PC-3 (cell line): ENCODE results near the gene MACROH2A2. TPM values are rescaled to one million over a fixed set of nuclear protein-coding genes. Genes with fewer than 3 reads are reported as not detected.
A peak's percentile ranks its signal among the peaks of the same experiment; 100 is the strongest.

Experiments used
- ATAC-seq: fragments of 200-7000 bp; cut with Tn5 transposase; 2 replicates; pipeline ENCODE4 v1.9.1; 2020; ENCODE audit warnings: mild to moderate bottlenecking, moderate library complexity
- BruUV-seq: library from RNA; stranded (reverse); fragments of 400-500 nt; replicated peaks from 2 replicates; lab custom pipeline; 2021; lab: Mats Ljungman, UMichigan
- CTCF ChIA-PET: fragments of 300-600 bp; sonication (Branson Sonifier 250); formaldehyde crosslinking; loops from one replicate; lab custom pipeline; 2022; ENCODE audit warnings: antibody characterized with exemption; lab: Charles Lee
- POLR2A ChIA-PET: fragments of 300-600 bp; sonication (Branson Sonifier 250); formaldehyde crosslinking; loops from one replicate; lab custom pipeline; 2022; ENCODE audit warnings: antibody characterized with exemption; ENCODE audit not compliant: unreplicated experiment; lab: Charles Lee
- DNase-seq: peaks from one replicate; pipeline ENCODE4 v3.0.0-alpha.2; 2015
- H2AFZ ChIP-seq: fragments of 300-600 bp; sonication (generic); 2 replicates; pipeline ENCODE4 v1.6.0; 2016; ENCODE audit warnings: antibody characterized with exemption, low read length
- H3F3A ChIP-seq: fragments of 300-600 bp; sonication (generic); one replicate; pipeline ENCODE4 v1.6.0; 2017; ENCODE audit warnings: antibody characterized with exemption, low read length, control low read depth, mild to moderate bottlenecking; ENCODE audit not compliant: unreplicated experiment
- H3K27ac ChIP-seq: fragments of 300-600 bp; sonication (generic); 2 replicates; pipeline ENCODE4 v1.5.1; 2016; ENCODE audit warnings: mild to moderate bottlenecking, low read length
- H3K27me3 ChIP-seq: fragments of 300-600 bp; sonication (generic); 2 replicates; pipeline ENCODE4 v1.6.1; 2016; ENCODE audit warnings: low read length, mixed read lengths
- H3K36me3 ChIP-seq: fragments of 300-600 bp; sonication (generic); 2 replicates; pipeline ENCODE4 v1.6.1; 2016; ENCODE audit warnings: low read depth, mixed run types, low read length, mixed read lengths
- H3K4me1 ChIP-seq: fragments of 300-600 bp; sonication (generic); 2 replicates; pipeline ENCODE4 v1.5.1; 2016; ENCODE audit warnings: low read length; ENCODE audit not compliant: insufficient read depth
- H3K4me2 ChIP-seq: fragments of 300-600 bp; sonication (generic); 2 replicates; pipeline ENCODE4 v1.6.0; 2016; ENCODE audit warnings: low read length
- H3K4me3 ChIP-seq: fragments of 300-600 bp; sonication (generic); 2 replicates; pipeline ENCODE4 v1.5.1; 2016; ENCODE audit warnings: mild to moderate bottlenecking, low read length, mixed read lengths
- H3K79me2 ChIP-seq: fragments of 300-600 bp; sonication (generic); 2 replicates; pipeline ENCODE4 v1.6.1; 2017; ENCODE audit warnings: low read length, mixed read lengths
- H3K9ac ChIP-seq: fragments of 300-600 bp; sonication (generic); 2 replicates; pipeline ENCODE4 v1.6.0; 2016; ENCODE audit warnings: mild to moderate bottlenecking, low read length
- H3K9me2 ChIP-seq: fragments of 300-600 bp; sonication (generic); replicated peaks from 2 replicates; pipeline ENCODE4 v1.6.1; 2016; ENCODE audit warnings: mixed run types, low read length, mixed read lengths
- H3K9me3 ChIP-seq: fragments of 300-600 bp; sonication (generic); 2 replicates; pipeline ENCODE4 v1.6.1; 2016; ENCODE audit warnings: low read length, mixed read lengths
- H4K20me1 ChIP-seq: fragments of 300-600 bp; sonication (generic); 2 replicates; pipeline ENCODE4 v1.6.1; 2016; ENCODE audit warnings: low read length, mixed read lengths
- CTCF ChIP-seq: fragments of 300-600 bp; sonication (generic); conservative IDR thresholded peaks from 2 replicates; pipeline ENCODE4 v1.5.1; 2017; ENCODE audit warnings: antibody characterized with exemption, low read depth, mild to moderate bottlenecking, low read length
- EZH2 ChIP-seq: fragments of 300-600 bp; sonication (generic); IDR thresholded peaks from one replicate; pipeline ENCODE4 v1.6.1; 2017; ENCODE audit warnings: antibody characterized with exemption, mild to moderate bottlenecking, low read length; ENCODE audit not compliant: unreplicated experiment
- EZH2phosphoT487 ChIP-seq: fragments of 300-600 bp; sonication (generic); IDR thresholded peaks from 2 replicates; pipeline ENCODE4 v1.6.1; 2018; ENCODE audit warnings: mild to moderate bottlenecking, antibody characterized with exemption, low read length, borderline replicate concordance
- intact Hi-C: fragments of 100-400 bp; cut with micrococcal nuclease; formaldehyde crosslinking; loops from 2 replicates; pipeline ENCODE4 v1.9.0; 2023
- total RNA-seq: library from RNA; depleted of rRNA; stranded (reverse); fragments of >200 nt; gene quantifications from 2 replicates; pipeline ENCODE4 v1.2.3, GENCODE V29; 2014

The MACROH2A2 gene
- total RNA-seq, 1 experiment from 2014 or later = 86.7 TPM

DNA sequence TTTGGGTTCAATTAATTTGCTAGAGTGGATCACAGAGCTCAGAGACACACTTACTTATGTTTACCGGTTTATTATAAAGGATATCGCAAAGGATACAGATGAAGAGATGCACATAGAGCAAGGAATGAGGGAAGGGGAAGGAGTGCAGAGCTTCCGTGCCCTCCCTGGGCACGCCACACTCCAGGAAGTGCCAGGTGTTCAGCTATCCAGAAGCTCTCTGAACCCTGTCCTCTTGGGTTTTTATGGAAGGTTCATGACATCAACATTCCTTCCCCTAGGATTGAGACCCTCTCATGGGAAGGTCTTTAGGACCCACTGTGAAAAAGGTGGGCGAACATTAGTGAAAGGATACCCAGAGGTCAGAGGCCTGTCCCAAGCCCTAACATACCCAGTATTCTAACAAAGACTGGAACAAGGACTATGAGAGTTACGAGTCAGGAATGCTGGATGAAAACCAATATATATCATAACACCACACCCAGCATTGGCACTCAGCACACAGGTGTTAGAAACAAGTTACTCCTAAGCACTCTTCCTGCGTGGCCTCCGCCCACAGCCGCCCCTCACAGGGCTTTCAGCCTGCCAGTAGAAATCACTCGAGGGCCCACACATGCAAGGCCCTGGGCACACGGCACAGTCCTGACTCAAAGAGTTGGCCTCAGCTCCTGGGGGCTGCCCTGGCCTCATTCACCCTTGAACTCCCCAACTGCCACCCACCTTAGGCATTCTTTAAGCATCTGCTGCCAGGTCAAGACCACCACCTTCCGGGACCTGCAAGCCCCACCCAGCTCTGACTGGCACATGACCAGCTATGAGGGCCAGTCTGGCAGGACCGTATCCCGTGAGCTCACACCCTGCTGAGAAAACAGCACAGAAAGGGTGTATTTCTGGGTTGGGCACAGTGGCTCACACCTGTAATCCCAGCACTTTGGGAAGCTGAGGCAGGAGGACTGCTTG lies 85.6 kb downstream of the MACROH2A2 start:
- CTCF ChIA-PET = interaction anchor here (0.5 to 1.5 kb wide), 2 partner anchors 23 to 129 kb away, joined by 7 to 19 read pairs; no protein-coding TSS in a partner anchor

DNA sequence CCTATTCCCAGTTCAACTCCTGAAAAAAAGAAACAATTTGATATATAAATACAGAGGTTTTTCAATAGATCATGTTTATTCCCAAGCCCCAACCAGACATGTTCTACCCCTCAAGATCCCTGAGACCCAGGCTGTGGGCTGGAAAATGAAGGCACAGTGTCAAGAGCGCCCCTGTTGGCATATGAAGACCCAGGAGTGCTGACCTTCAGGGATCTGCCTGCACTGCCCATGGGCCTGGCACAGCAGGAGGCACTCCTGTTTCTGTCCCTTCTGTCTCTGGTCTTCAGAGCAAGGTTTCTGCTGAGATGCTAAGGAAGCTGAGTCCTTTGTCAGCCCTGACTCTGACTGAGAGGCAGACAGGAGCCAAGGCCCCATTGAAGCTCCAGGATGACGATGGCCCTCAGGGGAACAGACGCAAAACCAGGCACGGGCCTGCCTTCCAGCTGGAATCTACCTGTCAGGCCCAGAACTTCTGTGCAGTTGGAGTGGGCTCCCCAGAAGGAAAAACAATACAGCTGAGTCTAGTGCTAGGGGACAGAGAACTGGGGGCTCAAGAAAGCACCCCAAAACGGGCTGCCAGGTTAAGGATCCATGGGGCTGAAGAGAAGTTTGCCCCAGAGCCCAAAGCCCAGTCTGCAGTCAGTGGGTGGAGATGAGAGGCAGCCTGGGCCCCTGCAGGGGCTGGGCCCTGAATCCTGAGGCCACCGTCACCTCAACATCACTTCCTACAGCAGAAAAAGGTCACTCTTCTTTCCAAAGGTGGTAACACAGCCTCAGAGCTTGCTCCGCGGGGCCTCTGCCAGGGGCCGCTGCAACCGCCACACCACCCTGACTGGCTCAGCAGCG lies 86.7 kb downstream of the MACROH2A2 start:
- intact Hi-C loops = no loop called here
- Histone ChIP-seq H2AFZ (no peak overlapping the region), H3F3A (no peaks in the 10 kb centered on the region), H3K9me3 (no peaks in the 10 kb centered on the region), H3K36me3 (peaks cover 14% of the 10 kb centered on the region), H3K4me1 (peaks cover 9% of the 10 kb centered on the region), H3K27me3 (no peaks in the 10 kb centered on the region), H4K20me1 (no peaks in the 10 kb centered on the region; the same call in 1 of the 2 replicates), H3K4me3 (no peak overlapping the region), H3K27ac (no peak overlapping the region), H3K4me2 (no peak overlapping the region), H3K9me2 (no peaks in the 10 kb centered on the region), H3K9ac (no peak overlapping the region), H3K79me2 (peaks cover 18% of the 10 kb centered on the region)
- TF ChIP-seq EZH2 (no peak), EZH2phosphoT487 (no peak), CTCF (no peak)
- ChIA-PET POLR2A (no interaction called here), CTCF (interaction anchor here (1.5 kb wide), 1 partner anchor 24 kb away, joined by 19 read pairs; no protein-coding TSS in a partner anchor)
- BruUV-seq = no TSS peak
- ATAC-seq = no peak
- no peak for DNase-seq

More for the DNA sequence above, 85.6 kb downstream of the MACROH2A2 start:
- Histone ChIP-seq H3K27me3 (no peaks in the 10 kb centered on the region), H3K36me3 (peaks cover 14% of the 10 kb centered on the region), H3K4me1 (peaks cover 7% of the 10 kb centered on the region), H3K9ac (no peak overlapping the region), H3F3A (no peaks in the 10 kb centered on the region), H4K20me1 (no peaks in the 10 kb centered on the region), H2AFZ (no peak overlapping the region), H3K9me3 (no peaks in the 10 kb centered on the region), H3K4me3 (no peak overlapping the region), H3K27ac (no peak overlapping the region), H3K9me2 (no peaks in the 10 kb centered on the region), H3K79me2 (peaks cover 7% of the 10 kb centered on the region), H3K4me2 (no peak overlapping the region)
- POLR2A ChIA-PET = no interaction called here
- intact Hi-C loops = no loop called here
- TF ChIP-seq CTCF = no peak
- TF ChIP-seq EZH2phosphoT487 = no peak
- TF ChIP-seq EZH2 = no peak
- ATAC-seq (peak; percentile 27), DNase-seq (peak; percentile 46)
- no TSS peak for BruUV-seq
